Globus pallidus (tissue), 1 donor: Measurements from ENCODE around the gene ZNF24.
A peak's percentile ranks its signal among the peaks of the same experiment; 100 is the strongest.

ENCODE experiments used
- DNase-seq: peaks from one replicate; pipeline ENCODE4 v3.0.0-alpha.2; 2015; ENCODE audit warnings: low spot score

ZNF24 gene

GRCh38 chr18:35290094-35290735, 54.0 kb downstream of the ZNF24 start, which contains the start of gene ZSCAN30:
Gene ZSCAN30, minus strand, starts transcription at chr18:35290229. Its CDS starts 25,877 bp downstream, at chr18:35264352.
- DNase-seq: peak; percentile 93

GRCh38 chr18:35289727-35290093, 54.5 kb downstream of the ZNF24 start:
- DNase-seq: no peak

GRCh38 chr18:35289293-35289692, 54.9 kb downstream of the ZNF24 start:
- DNase-seq: no peak

GRCh38 chr18:35284841-35285240, 59.4 kb downstream of the ZNF24 start:
- no peak for DNase-seq

GRCh38 chr18:35283923-35284794, 60.1 kb downstream of the ZNF24 start:
- DNase-seq: no peak

- no peak for DNase-seq
Measured at GRCh38 chr18:35282353-35282752, 61.9 kb downstream of the ZNF24 start.
